ENCODE measurements around the gene ARID1B.
"Not testable (repeated sequence)": the region's sequence is repeated elsewhere in the genome, so short reads cannot be mapped to it uniquely, and the experiment has no call there.

Gene ARID1B

DNA sequence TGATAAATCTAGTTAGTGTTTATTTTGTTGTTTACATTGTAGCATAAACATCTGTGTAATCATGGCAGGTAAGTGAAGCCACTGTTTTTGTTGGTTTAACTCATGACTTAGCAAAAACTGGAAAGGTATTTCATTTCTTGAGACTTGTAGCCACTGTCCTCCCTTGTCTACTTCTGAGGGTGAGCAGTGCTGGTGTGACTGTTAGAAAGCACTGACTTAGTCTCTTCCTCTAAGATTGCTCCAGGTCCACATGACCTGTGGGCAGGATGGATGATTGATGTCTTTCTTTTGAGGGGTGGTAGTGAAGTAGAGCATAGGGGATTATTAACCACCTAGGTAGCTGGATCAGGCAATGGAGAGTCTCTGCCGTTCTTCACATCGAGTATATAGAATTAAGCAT, 203.8 kb downstream of the ARID1B start:
- Histone ChIP-seq H3K9ac (no peak overlapping the region), H2AFZ (no peak overlapping the region), H3K4me2 (ENCODE audit: low read length) (no peak overlapping the region), H3K36me3 (ENCODE audit: control insufficient read depth, insufficient read depth, low read length) (no peaks in the 10 kb centered on the region), H3K4me3 (ENCODE audit: low read depth, low read length) (no peak overlapping the region), H3K79me2 (peaks cover 50% of the 10 kb centered on the region), H3K4me1 (peaks cover 48% of the 10 kb centered on the region), H3K27ac (peak overlapping the region; percentile 66), H3K9me3 (ENCODE audit: control insufficient read depth, low read length) (no peaks in the 10 kb centered on the region), H3K27me3 (ENCODE audit: control insufficient read depth, insufficient read depth, low read length) (no peaks in the 10 kb centered on the region)
- TF ChIP-seq, protein P1, sequence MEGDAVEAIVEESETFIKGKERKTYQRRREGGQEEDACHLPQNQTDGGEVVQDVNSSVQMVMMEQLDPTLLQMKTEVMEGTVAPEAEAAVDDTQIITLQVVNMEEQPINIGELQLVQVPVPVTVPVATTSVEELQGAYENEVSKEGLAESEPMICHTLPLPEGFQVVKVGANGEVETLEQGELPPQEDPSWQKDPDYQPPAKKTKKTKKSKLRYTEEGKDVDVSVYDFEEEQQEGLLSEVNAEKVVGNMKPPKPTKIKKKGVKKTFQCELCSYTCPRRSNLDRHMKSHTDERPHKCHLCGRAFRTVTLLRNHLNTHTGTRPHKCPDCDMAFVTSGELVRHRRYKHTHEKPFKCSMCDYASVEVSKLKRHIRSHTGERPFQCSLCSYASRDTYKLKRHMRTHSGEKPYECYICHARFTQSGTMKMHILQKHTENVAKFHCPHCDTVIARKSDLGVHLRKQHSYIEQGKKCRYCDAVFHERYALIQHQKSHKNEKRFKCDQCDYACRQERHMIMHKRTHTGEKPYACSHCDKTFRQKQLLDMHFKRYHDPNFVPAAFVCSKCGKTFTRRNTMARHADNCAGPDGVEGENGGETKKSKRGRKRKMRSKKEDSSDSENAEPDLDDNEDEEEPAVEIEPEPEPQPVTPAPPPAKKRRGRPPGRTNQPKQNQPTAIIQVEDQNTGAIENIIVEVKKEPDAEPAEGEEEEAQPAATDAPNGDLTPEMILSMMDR (IDR thresholded peaks at IDR 0.05): no peak

DNA sequence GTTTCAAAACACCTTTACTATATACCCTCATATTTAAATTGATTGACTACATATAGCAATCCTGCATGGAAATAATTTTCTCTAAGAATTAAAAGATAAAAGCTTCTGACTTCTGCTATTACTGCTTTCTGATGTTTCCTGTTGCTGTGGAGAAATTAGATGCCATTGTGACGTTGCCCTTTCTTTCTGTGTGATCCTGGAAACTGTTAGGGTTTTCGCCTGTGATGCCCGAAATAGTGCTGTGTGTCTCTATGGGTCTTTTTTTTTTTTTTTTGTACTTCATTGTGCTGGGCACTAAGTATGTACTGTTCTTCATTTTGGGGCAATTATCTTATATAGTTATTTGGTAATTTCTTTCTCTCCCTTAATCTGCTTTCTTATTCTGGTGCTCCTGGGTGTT, 205.0 kb downstream of the ARID1B start:
- Histone ChIP-seq H3K4me2 (ENCODE audit: low read length) (no peak overlapping the region), H3K9ac (no peak overlapping the region), H2AFZ (no peak overlapping the region), H3K36me3 (ENCODE audit: control insufficient read depth, insufficient read depth, low read length) (no peaks in the 10 kb centered on the region), H3K4me3 (ENCODE audit: low read depth, low read length) (no peak overlapping the region), H3K27me3 (ENCODE audit: control insufficient read depth, insufficient read depth, low read length) (no peaks in the 10 kb centered on the region), H3K79me2 (peaks cover 53% of the 10 kb centered on the region), H3K9me3 (ENCODE audit: control insufficient read depth, low read length) (no peaks in the 10 kb centered on the region), H3K27ac (no peak overlapping the region), H3K4me1 (peaks cover 42% of the 10 kb centered on the region)
- TF ChIP-seq, protein P1 (IDR thresholded peaks at IDR 0.05): no peak

DNA sequence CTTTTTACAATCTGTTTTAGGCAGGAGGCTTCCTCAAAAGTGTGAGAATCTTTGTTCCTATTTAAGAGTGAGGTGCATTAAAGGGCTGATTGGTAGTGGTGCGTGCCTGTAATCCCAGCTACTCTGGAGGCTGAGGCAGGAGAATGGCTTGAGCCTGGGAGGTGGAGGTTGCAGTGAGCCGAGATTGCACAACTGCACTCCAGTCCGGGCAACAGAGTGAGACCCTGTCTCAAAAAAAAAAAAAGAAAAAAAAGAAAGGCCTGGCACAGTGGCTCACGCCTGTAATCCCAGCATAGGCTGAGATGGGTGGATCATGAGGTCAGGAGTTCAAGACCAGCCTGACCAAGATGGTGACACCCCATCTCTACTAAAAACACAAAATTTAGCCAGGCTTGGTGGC, 205.7 kb downstream of the ARID1B start:
- not testable (repeated sequence) for H3K27me3 ChIP-seq (ENCODE audit: control insufficient read depth, insufficient read depth, low read length); H3K9me3 ChIP-seq (ENCODE audit: control insufficient read depth, low read length); H3K9ac ChIP-seq; H3K27ac ChIP-seq; H3K4me2 ChIP-seq (ENCODE audit: low read length); H3K36me3 ChIP-seq (ENCODE audit: control insufficient read depth, insufficient read depth, low read length); H2AFZ ChIP-seq; H3K4me3 ChIP-seq (ENCODE audit: low read depth, low read length)
- peaks cover 42% of the 10 kb centered on the region for H3K4me1 ChIP-seq
- H3K79me2 ChIP-seq: peaks cover 57% of the 10 kb centered on the region

DNA sequence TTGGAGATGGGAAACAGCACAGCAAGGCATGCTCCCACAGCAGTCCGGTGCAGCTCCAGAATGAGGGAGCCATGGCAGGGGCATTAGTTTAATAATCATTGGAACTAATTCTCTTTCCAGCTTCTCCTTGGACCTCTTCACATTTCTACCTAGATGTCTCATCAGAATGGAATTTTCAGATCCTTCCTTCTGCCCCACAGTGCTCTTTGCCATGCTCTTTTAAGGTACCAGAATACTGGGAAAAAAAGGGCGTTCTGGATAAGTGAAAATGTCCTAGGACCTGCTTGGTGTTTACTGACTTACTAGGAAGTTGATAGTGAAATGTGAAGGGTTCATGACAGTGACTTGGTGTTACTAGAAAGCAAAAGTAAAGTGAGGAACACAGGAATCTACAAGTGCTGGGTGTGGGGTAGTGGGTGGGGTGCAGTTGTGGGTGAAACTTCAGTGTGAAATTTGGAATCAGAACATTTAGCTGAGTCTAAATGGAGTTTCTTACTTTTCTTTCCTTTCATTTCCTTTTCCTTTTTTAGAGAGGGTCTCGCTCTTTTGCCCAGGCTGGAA, 207.1 kb downstream of the ARID1B start:
- no peak overlapping the region for H3K27ac ChIP-seq
- H3K4me1 ChIP-seq: peaks cover 40% of the 10 kb centered on the region
- no peak overlapping the region for H3K4me2 ChIP-seq (ENCODE audit: low read length)
- H3K4me3 ChIP-seq (ENCODE audit: low read depth, low read length): no peak overlapping the region
- H3K27me3 ChIP-seq (ENCODE audit: control insufficient read depth, insufficient read depth, low read length): no peaks in the 10 kb centered on the region
- TF ChIP-seq, protein P1 (IDR thresholded peaks at IDR 0.05): no peak
- peaks cover 66% of the 10 kb centered on the region for H3K79me2 ChIP-seq
- H3K9me3 ChIP-seq (ENCODE audit: control insufficient read depth, low read length): no peaks in the 10 kb centered on the region
- no peak overlapping the region for H2AFZ ChIP-seq
- H3K9ac ChIP-seq: no peak overlapping the region
- H3K36me3 ChIP-seq (ENCODE audit: control insufficient read depth, insufficient read depth, low read length): no peaks in the 10 kb centered on the region

DNA sequence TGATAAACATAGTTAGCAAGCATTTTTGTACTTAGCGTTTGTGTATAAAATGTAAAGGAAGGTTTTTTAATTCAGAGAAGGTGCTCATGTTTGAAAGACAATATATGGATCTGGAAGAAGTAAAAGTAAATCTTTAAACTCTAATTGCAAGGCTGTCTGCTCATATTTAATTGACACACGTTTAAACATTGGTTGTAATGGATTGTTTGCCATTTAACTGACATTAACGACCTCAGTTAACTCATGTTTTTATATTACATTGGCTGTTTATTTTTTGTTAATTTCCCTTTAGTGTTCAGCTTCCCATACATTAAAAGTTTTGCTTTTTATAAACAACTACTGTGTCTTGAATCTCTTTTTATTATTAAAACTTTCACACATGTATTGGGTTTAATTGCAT, 208.1 kb downstream of the ARID1B start:
- Histone ChIP-seq H3K4me1 (peaks cover 35% of the 10 kb centered on the region), H3K9ac (no peak overlapping the region), H3K9me3 (ENCODE audit: control insufficient read depth, low read length) (no peaks in the 10 kb centered on the region), H2AFZ (no peak overlapping the region), H3K4me3 (ENCODE audit: low read depth, low read length) (no peak overlapping the region), H3K36me3 (ENCODE audit: control insufficient read depth, insufficient read depth, low read length) (no peaks in the 10 kb centered on the region), H3K27ac (no peak overlapping the region), H3K27me3 (ENCODE audit: control insufficient read depth, insufficient read depth, low read length) (no peaks in the 10 kb centered on the region), H3K4me2 (ENCODE audit: low read length) (no peak overlapping the region), H3K79me2 (peaks cover 72% of the 10 kb centered on the region)
- TF ChIP-seq, protein P1 (IDR thresholded peaks at IDR 0.05): no peak
